GM10248 (cell line): Measurements from ENCODE around the gene EPB41.
"Not testable (repeated sequence)": the region's sequence is repeated elsewhere in the genome, so short reads cannot be mapped to it uniquely, and the experiment has no call there.

Experiments used
- CTCF ChIA-PET: fragments of 300-600 bp; sonication (Branson Sonifier 250); formaldehyde crosslinking; extraction: SDS; loops from one replicate; lab custom pipeline; 2021; ENCODE audit warnings: antibody characterized with exemption; lab: Yijun Ruan, JAX
- POLR2A ChIA-PET: fragments of 350-650 bp; sonication (Branson Sonifier 250); formaldehyde crosslinking; extraction: SDS; loops from one replicate; lab custom pipeline; 2020; ENCODE audit warnings: antibody characterized with exemption; lab: Yijun Ruan, JAX
- DNase-seq: peaks from one replicate; pipeline ENCODE4 v3.0.0; 2012; ENCODE audit errors: extremely low spot score
- CTCF ChIP-seq: IDR thresholded peaks from 2 replicates; pipeline ENCODE4 v1.5.1; 2012; ENCODE audit warnings: mild to moderate bottlenecking, low read depth; ENCODE audit errors: extremely low read depth, missing control alignments, control extremely low read depth

EPB41 gene

GRCh38 chr1:29044010-29044409, 129.6 kb downstream of the EPB41 start:
- no peak for DNase-seq
- POLR2A ChIA-PET: interaction anchor here (0.6 kb wide), 1 partner anchor 1744 kb away, joined by 3 read pairs; no protein-coding TSS in a partner anchor
- CTCF ChIA-PET: interaction anchor here (1.1 to 4.2 kb wide), 3 partner anchors 8 to 159 kb away, joined by 3 to 26 read pairs (median 6); no protein-coding TSS in a partner anchor
- TF ChIP-seq CTCF: no peak

GRCh38 chr1:29045663-29046062, 131.3 kb downstream of the EPB41 start:
- CTCF ChIA-PET: interaction anchor here (4.2 kb wide), 1 partner anchor 12 kb away, joined by 26 read pairs; no protein-coding TSS in a partner anchor
- POLR2A ChIA-PET, DNase-seq: not testable (repeated sequence)

GRCh38 chr1:29047142-29047541, 132.8 kb downstream of the EPB41 start:
- ChIA-PET POLR2A (no interaction called here), CTCF (interaction anchor here (0.8 to 1.0 kb wide), 2 partner anchors 17 to 165 kb away, joined by 3 read pairs; no protein-coding TSS in a partner anchor)
- no peak for DNase-seq
- TF ChIP-seq CTCF: no peak

- no peak for TF ChIP-seq CTCF
- ChIA-PET CTCF (interaction anchor here (1.4 to 2.2 kb wide), 3 partner anchors 18 to 168 kb away, joined by 3 to 9 read pairs (median 6); no protein-coding TSS in a partner anchor), POLR2A (no interaction called here)
- no peak for DNase-seq
Measured at GRCh38 chr1:29050166-29050565, 135.8 kb downstream of the EPB41 start.

GRCh38 chr1:29052100-29052499, 137.7 kb downstream of the EPB41 start:
- POLR2A ChIA-PET: no interaction called here
- CTCF ChIA-PET: interaction anchor here (1.3 kb wide), 1 partner anchor 9 kb away, joined by 3 read pairs; no protein-coding TSS in a partner anchor
- DNase-seq: no peak
- no peak for TF ChIP-seq CTCF

GRCh38 chr1:29052941-29053340, 138.6 kb downstream of the EPB41 start:
- no peak for TF ChIP-seq CTCF
- no peak for DNase-seq
- CTCF ChIA-PET: interaction anchor here (1.0 to 2.3 kb wide), 3 partner anchors 10 to 24 kb away, joined by 3 to 9 read pairs (median 3); no protein-coding TSS in a partner anchor
- POLR2A ChIA-PET: no interaction called here

GRCh38 chr1:29055160-29055559, 140.8 kb downstream of the EPB41 start:
- ChIA-PET POLR2A (no interaction called here), CTCF (interaction anchor here (1.6 to 2.5 kb wide), 2 partner anchors 21 to 178 kb away, joined by 5 to 8 read pairs; no protein-coding TSS in a partner anchor)
- no peak for TF ChIP-seq CTCF
- DNase-seq: no peak
